NB4 (cell line): ENCODE measurements around the gene LDLRAD4.
"Not testable (repeated sequence)": the region's sequence is repeated elsewhere in the genome, so short reads cannot be mapped to it uniquely, and the experiment has no call there.

Experiments
- DNase-seq: peaks from one replicate; pipeline ENCODE4 v3.0.0; 2010; ENCODE audit warnings: low read depth
- H3K4me3 ChIP-seq: one replicate; pipeline ENCODE4 v1.5.1; 2011; ENCODE audit warnings: mild to moderate bottlenecking, low read depth, low read length, moderate library complexity
- MYC ChIP-seq: IDR thresholded peaks from 2 replicates; pipeline ENCODE4 v1.6.1; 2011; ENCODE audit warnings: low read depth, low read length
- POLR2A ChIP-seq: IDR thresholded peaks from 2 replicates; pipeline ENCODE4 v1.6.1; 2011; ENCODE audit warnings: mild to moderate bottlenecking; ENCODE audit not compliant: insufficient read length; ENCODE audit errors: extremely low read depth
- TF ChIP-seq, protein P1 (sequence below): IDR thresholded peaks from one replicate; pipeline ENCODE4 v1.5.1; 2012; ENCODE audit warnings: low read depth, low read length
- TF ChIP-seq, protein P2 (sequence below): IDR thresholded peaks from 2 replicates; pipeline ENCODE4 v1.6.1; 2011; ENCODE audit warnings: low read depth, low read length

LDLRAD4 gene

DNA sequence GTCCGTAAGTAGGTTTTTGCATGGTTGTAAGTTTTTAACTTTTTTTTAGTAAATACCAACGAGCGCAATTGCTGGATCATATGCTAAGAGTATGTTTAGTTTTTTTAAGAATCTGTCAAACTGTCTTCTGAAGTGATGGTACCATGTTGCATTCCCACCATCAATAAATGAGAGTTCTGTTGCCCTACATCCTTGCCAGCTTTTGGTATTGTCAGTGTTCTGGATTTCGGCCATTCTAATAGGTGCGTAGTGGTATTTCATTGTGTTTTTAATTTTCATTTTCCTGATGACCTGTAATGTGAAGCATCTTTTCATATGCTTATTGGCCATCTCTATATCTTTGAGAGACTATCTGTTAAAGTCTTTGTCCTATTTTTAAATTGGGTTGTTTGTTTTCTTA lies 114.3 kb downstream of the LDLRAD4 start:
- no peak for DNase-seq
- H3K4me3 ChIP-seq = no peak overlapping the region
- TF ChIP-seq, protein P1, sequence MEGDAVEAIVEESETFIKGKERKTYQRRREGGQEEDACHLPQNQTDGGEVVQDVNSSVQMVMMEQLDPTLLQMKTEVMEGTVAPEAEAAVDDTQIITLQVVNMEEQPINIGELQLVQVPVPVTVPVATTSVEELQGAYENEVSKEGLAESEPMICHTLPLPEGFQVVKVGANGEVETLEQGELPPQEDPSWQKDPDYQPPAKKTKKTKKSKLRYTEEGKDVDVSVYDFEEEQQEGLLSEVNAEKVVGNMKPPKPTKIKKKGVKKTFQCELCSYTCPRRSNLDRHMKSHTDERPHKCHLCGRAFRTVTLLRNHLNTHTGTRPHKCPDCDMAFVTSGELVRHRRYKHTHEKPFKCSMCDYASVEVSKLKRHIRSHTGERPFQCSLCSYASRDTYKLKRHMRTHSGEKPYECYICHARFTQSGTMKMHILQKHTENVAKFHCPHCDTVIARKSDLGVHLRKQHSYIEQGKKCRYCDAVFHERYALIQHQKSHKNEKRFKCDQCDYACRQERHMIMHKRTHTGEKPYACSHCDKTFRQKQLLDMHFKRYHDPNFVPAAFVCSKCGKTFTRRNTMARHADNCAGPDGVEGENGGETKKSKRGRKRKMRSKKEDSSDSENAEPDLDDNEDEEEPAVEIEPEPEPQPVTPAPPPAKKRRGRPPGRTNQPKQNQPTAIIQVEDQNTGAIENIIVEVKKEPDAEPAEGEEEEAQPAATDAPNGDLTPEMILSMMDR = no peak
- TF ChIP-seq, protein P2, sequence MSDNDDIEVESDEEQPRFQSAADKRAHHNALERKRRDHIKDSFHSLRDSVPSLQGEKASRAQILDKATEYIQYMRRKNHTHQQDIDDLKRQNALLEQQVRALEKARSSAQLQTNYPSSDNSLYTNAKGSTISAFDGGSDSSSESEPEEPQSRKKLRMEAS = no peak
- TF ChIP-seq POLR2A = no peak
- no peak for TF ChIP-seq MYC

DNA sequence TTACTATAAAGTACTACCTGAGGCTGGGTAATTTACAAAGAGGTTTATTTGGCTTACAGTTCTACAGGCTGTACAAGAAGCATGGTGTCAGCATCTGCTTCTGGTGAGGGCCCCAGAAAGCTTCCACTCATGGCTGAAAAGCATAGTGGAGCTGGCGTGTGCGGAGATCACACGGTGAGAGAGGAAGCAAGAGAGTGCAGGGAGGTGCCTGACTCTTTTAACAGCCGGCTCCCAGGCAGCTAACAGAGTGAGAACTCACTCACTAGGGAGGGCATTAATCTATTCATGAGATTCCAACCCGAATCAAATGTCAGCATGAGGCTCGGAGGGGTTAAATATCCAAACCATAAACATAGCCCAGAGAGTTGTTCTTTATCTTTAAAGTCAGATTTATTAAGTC lies 117.3 kb downstream of the LDLRAD4 start:
- TF ChIP-seq MYC = no peak
- no peak for TF ChIP-seq POLR2A
- TF ChIP-seq, protein P1 = no peak
- TF ChIP-seq, protein P2 = no peak
- no peak for DNase-seq
- H3K4me3 ChIP-seq = no peak overlapping the region

DNA sequence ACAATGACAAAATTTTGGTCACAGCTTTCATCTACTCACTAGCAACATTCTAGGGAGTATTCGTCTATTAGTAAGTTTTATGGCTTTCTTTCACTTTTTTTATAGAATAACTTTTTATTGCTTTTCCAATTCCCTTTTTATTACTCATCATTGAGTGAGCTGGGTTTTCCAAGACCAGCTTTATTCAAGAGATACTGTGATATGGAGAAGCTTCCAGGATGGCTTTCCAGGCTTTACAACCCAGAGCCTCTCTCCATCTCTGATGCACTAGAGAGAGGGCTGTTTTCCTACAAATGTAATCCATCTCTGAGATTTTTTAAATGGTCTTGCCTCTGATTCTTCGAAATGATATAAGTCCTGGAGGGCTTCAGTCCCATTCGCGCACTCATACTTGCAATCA lies 118.3 kb downstream of the LDLRAD4 start:
- TF ChIP-seq, protein P2 = no peak
- H3K4me3 ChIP-seq = no peak overlapping the region
- no peak for DNase-seq

DNA sequence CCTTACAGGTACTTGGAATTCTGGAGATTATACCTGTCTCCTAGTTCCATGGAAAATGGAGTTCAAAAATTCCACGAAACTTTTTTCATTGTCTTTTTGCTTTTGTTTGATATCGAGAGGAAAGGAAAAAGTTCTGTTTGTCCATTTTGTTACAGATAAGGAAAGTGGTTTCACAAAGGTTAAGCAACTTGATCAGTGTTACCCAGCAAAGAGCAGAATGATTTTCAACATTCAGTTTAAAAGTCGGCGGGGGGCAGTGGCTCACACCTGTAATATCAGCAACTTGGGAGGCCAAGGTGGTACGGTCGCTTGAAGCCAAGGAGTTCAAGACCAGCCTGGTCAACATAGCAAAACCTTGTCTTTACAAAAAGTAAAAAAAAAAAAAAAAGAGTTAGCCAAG lies 118.8 kb downstream of the LDLRAD4 start:
- no peak for DNase-seq
- TF ChIP-seq MYC (no peak), POLR2A (no peak)
- TF ChIP-seq, protein P1 = no peak
- no peak overlapping the region for H3K4me3 ChIP-seq

DNA sequence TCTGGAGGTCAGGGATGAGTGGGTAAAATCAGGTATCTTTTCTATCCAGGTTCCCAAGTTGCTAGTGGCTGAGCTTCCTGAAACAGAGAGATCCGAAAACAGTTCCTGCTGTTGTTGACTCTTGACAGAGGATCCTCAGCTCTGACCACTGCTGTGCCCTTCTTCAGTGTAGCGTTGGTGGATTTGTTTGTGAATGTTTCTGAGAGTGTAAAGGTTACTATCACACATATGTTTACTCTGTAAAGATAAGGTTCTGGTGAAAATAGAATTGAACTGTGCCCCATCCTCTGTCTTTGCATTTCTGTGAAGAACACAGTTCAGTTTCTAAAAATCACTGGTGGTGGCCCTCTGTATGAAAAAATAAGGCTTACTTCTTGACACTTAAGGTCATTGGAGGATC lies 119.8 kb downstream of the LDLRAD4 start:
- no peak overlapping the region for H3K4me3 ChIP-seq
- DNase-seq = no peak
- TF ChIP-seq, protein P2 = no peak
- TF ChIP-seq POLR2A (no peak), MYC (no peak)
- TF ChIP-seq, protein P1 = no peak

DNA sequence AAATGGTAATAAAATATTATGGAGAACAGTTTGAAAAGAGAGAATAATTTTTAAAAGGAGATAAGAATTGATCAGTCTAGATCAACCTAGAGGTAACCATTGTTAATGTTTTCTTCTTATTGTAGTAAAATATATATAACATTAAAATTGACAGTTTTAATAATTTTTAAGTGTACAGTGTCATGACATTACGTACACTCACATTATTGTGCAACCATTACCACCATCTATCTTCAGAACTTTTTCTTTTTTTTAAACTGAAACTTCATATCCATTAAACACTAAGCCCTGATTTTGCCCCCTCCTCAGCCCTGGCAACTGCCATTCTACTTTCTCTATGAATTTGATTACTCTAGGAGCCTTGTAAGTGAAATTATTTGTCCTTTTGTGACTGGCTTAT lies 121.1 kb downstream of the LDLRAD4 start:
- DNase-seq = no peak
- no peak for TF ChIP-seq MYC
- TF ChIP-seq, protein P2 = no peak
- TF ChIP-seq POLR2A = no peak
- TF ChIP-seq, protein P1 = no peak
- H3K4me3 ChIP-seq = no peak overlapping the region

DNA sequence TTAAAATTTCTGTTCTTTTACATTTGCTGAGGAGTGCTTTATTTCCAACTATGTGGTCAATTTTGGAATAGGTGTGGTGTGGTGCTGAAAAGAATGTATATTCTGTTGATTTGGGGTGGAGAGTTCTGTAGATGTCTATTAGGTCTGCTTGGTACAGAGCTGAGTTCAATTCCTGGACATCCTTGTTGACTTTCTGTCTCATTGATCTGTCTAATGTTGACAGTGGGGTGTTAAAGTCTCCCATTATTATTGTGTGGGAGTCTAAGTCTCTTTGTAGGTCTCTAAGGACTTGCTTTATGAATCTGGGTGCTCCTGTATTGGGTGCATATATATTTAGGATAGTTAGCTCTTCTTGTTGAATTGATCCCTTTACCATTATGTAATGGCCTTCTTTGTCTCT lies 127.9 kb downstream of the LDLRAD4 start:
- not testable (repeated sequence) for DNase-seq, H3K4me3 ChIP-seq
